NCI-H2227 (cell line): ENCODE measurements around the gene DDX59.
A peak's percentile ranks its signal among the peaks of the same experiment; 100 is the strongest.
"Not testable (repeated sequence)": the region's sequence is repeated elsewhere in the genome, so short reads cannot be mapped to it uniquely, and the experiment has no call there.

Source experiments
- DNase-seq: peaks from one replicate; lab custom pipeline; 2025; ENCODE audit not compliant: unreplicated experiment; lab: John Stamatoyannopoulos, UW

Gene DDX59

DNA sequence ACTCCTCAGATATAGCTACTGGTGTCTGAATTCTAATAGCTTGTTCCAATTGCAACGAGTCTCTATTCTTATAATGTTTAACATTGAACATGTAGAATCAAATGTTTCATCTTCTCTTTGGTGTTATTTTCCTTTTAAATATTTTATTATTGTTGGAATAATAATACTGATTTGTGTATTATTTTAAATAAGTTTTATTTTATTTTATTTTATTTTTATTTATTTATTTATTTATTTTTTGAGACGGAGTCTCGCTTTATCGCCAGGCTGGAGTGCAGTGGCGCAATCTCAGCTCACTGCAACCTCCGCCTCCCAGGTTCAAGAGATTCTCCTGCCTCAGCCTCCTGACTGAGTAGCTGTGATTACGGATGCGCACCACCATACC is 39.2 kb downstream of the DDX59 start:
- not testable (repeated sequence) for DNase-seq

DNA sequence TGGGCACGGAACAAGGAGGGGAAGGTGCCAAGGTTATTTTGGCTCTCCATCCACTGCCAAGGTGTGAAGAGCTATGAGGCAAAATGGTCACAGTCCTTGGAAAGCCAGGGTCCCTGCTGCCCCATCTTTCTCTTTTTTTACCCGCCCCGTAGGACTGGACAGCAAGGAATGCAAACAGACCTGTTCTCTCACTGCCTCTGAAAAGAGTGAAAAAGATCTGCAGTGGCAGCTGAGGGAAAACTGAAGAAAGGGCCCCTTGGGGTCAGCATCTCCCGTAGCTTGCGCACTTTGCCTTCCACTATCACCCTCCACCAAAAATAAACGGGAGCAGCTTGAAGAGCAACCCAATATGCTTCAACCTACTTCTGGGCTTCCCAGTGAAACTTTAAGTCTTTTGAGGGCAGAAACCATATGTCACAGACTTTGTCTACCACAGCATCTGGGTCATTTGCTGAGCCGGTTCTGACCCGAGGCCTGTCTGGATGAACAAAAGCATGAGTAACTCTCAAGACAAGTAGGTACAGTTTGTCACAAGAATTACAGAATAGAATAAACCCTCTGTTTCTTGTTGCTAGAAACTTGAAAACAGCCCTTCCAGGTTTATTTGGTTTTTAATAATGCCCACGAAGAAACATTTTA is 39.7 kb downstream of the DDX59 start:
- no peak for DNase-seq

DNA sequence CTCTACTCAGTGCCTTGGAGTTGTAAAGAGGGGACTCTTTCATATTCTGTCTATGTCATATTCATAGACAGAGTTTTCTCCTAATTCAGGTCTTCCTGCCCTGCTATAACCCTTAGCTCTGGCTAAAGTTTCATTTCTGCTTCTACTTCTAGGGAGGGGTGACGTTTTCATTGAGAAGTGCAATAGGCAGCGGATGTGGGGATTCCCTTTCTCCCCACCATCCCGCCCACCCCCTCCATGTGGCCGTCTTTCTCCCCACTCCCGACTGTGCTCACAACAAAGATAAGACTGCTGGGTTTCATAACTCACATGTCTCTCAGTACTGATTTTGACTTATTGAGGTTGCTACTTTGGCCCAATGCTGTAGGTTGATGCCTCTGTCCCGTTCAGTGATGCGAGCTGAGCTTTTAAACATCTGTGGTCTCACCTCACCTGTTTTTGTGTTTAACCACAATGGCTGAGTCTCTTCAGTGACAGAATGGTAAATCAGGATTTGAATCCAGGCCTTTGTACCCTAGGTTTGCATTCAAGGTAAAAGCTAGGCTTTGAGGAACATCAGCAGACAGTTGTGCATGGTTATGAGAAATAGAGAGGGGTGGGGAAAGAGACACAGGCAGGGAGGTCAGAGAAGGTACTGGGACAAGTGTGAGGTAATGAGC is 41.4 kb downstream of the DDX59 start:
- no peak for DNase-seq

DNA sequence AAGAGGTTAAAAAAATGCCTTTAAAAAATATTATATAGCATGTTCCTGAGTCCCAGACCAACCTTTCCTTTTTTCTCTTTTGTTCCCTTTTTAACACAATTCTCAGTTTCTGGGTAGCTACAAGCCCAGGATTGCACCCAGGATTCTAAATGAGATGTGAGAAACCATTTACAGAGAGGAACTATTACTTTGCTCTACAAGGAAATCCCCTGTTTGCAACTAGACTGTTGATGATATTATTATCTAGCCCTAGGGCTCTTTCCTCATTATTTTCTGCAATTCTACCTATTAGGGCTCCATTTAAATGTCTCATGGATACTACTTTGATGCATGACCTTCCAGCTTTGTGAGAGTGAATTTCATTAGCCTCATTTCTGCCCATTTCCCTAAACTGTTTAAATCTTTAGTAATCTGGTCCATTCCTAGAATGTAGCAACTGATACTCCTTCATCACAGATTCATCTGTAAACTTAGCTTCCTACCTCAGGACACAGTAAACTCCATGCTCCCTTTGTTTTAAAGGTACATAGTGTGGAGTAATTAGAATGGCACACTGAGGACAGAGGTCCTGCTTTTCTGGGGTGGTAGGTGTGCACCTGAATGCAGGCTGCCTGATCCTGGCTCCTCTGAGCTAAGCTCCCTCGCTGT is 42.0 kb downstream of the DDX59 start:
- DNase-seq = no peak

DNA sequence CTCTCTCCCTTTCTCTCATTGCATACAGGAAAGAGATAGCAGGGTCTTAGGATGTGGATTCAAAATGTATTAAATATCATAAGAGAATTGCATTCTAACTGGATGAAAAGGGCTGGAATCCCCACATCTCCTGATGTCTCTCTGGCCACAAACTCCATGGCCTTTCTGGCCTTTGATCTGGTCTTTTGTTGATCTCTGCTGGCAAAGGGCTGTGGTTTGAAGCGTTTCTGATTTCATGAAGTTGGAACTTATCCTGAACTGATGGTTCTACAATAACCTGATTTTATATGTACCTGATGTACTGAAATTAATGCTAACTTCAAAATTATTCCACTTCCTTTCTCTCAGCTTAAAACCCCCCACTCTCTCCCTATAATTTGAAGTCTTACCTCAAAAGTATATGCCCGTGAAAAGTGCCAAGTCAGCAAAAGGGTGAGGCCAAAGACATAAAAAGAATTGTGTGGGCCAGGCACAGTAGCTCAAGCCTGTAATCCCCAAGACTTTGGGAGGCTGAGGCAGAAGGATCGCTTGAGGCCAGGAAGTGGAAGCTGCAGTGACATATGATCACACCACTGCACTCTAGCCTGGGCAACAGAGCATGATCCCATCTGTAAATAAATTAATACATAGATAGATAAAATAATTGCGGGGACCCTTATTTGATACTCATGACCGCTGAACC is 42.7 kb downstream of the DDX59 start:
- DNase-seq = no peak

DNA sequence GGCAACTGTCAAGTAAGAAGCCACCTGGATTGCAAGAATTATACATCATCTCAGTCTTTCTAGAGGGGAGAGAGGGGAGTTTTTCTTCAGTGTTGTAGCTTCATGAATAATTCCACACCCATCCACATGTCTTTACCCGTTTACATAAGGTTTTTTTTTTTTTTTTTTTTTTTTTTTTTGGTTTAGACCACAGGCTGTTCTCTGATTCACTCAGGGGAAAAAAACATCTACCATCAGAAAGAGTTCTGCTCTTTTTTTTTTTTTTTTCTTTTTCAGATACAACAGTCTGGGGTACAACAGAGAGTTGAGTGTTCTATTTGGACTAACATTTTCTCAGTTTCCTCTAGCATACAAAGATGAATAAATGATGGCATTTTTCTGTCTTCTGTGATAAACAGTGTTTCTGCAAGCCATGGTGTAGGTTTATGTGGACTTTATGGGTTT is 44.3 kb downstream of the DDX59 start:
- no peak for DNase-seq

DNA sequence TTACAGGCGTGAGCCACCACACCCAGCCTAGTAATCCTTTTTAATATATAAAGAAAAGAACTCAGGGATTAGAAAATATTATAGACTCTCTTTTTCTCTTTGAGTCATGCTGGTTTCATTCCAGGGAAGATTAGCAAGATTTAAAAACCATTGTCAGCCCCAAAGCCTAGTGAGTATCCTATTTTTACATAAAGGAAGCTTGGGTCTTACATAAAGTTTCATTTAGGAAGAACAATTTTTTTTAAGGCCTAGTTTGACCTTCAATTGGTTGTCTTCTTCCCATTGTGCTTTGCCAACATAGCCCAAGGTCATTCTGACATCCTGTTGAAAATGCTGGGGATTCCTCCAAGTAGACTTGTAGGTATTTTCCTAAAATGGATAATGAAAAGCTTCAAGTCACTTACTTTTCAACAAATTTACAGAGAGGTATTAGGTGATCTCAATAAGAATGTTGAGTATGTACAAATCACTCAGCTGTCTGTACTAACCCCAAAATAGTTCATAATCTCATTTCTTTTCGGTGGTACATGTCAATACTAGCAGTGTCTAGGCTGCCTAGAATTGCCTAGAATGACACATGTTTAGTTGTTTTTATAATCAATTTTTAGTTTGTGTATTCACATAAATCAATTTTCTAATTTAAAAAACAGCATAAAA is 44.9 kb downstream of the DDX59 start:
- DNase-seq = no peak

DNA sequence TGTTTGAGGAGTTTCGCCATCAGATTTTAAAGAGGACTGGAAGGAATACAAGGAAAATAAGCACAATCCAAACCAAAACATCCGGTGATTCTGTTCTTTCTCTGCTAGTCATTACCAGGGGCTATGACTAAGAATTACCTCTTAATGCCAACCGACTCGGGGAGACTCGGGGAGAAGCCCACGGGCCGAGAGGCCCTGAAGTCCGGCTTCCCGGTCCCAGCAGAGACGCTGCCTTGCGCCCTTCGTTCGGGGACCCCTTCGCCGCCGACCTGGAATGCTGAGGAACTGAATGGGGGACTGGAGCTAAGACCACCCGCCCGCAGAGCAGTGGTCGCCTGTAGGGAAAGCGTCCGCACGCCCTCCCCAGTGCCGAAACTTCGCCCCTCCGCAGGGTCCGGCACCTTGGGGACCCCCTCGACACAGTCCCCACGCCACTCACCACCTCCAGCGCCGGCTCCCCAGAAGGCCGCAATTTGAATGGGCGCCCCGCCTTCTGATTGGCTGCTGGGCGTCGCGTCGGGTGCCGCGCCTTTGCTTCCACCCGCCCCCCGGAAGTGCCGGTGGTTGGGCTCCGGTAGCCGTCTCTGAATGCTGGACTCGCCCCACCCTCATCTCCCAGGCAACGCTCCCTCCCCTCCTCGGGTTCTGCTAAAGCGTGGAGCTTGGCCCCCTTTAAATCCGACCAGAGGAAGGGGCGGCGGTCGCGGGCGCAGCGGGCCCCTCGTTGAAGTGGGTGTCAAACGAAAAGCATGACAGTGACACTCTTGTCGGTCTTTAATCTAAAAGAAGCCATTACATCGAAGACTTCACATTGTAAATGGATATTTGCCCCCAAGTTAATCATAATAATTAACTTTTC is 49.2 kb downstream of the DDX59 start, which contains the start of gene KIF14:
KIF14 (minus strand) TSS at position 479 of the 859 bp plus-strand sequence. CDS start 2,028 bp downstream, outside the sequence.
- peak; percentile 96 for DNase-seq

DNA sequence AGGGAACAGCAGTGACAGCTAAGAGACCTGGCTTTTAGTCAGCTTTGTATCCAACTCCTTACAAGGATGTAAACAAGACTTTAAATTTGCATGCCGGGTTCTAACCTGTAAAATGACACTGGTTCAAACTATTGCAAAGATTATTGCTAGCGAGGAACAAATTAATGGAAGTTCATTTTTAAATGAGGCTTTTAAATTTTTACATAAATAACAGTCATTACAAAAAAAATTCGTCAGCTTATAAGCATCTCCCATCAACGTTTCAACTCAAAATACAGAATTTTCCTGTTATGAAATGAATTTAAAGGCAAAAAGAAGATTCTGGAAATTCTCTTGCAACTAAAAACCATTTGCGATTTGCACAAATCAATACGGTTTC is 49.8 kb downstream of the DDX59 start:
- no peak for DNase-seq

DNA sequence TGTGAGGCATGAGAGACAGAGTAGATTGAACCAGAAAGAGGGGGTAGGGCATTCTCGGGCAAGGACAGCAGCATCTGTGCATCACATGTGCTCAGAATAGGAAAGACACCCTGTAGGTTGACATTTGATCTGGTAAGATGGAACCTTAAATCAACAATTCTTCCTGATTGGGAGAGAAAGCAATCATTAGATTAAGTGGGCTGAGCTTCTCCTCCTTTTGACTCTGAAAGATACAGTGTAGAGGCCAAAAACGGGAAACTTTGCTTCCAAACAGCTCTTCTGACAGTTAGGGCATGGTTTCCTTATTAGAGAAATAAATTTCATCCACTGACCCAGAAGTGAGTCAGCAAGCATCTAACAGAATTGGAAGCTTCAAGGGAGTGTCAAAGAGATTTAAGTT is 58.9 kb downstream of the DDX59 start:
- no peak for DNase-seq

DNA sequence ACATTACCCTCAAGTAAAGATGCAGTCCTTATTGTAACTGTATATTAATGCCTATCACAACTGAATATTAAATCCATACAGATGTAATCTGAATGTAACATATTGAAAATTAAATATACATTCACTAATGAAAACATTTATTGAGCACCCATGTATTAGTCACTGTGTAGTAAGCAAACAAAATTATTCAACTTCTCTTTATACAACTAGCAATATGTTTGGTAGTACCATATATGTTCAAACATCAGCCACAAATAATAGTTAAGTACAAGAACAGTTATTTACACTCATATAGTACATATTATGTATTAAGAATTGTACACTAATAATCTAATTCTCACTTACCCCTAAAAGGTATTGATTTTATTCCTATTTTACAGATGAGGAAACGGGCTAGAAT is 67.1 kb downstream of the DDX59 start:
- no peak for DNase-seq
